Activated CD8-positive, alpha-beta memory T cell treated with anti-CD3 and anti-CD28 coated beads for 4 hours (primary cell): ENCODE results near the gene DDX46.
A peak's percentile ranks its signal among the peaks of the same experiment; 100 is the strongest.
"Not testable (repeated sequence)": the region's sequence is repeated elsewhere in the genome, so short reads cannot be mapped to it uniquely, and the experiment has no call there.

Experiments used
- DNase-seq, 2 donors: peaks; one replicate each; pipeline ENCODE4 v3.0.0-alpha.2; 2020; ENCODE audit warnings: low read depth in 2 of 2

Gene DDX46

DNA sequence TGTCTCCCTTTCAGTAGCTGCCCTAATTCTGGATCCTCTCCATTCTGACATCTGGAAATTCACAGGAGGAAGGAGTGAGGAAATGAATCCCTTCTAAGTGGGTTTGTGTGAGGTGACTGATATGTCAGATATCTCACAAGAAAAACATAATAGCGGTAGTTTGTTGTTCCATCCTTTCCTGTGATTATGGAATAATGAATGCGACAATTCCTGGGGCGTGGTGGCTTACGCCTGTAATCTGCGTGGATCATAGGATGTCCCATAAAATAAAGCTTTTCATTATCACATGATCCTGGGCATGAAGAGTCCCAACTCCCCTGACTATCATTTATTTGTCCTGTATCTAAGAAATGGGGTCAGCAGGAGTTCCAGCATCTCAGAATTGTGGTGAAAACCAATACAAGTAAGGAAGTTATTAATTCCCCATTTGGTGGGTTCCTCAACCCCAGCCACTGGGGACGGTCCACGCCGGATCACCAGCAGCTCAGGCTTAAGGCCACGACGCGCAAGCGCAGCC lies 86.8 kb downstream of the DDX46 start:
- DNase-seq: no peak

DNA sequence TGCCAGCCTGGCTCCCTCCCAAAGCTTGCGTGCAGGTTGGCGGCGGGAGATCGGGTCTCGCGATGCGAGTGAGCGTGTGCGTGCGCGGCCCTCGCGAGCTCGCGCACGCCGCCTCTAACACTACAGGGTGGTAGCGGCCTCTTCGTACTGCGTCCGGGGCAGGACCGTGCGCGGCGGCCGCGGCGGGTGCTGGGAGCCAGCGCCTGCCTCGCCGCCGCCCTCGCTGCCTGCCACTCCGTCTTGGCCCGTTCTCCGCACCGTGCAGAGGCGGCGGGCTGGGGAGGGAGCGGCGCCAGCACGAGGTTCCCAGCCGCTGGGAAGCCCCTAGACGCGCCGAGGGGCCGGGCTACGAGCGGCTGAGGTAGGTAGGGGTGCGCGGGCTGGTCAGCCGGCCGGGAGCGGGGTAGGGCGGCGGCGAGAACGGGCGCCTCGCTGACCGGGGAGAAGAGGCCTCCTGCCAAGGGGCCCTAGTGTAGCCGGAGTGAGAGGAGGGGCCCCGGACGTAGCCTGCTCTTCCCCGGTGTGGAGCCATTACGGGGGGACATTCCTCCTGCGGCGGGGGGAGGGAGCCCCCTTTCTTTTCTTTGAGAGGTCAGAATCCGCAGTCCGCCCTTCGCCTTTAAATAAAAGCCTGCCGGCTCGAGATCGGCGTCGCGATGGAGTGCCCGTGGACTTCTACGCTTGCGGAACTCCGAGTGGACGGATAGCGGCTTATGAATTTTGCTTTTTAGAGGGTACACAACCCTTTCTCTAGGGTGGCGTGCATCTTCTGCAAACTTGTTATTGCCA lies 87.5 kb downstream of the DDX46 start, which contains the start of gene C5orf24:
Gene C5orf24 (plus strand): TSS at position 117 of the 789 bp plus-strand sequence. CDS start 8,933 bp downstream, outside the sequence.
- DNase-seq: peak; percentile 83 to 86

DNA sequence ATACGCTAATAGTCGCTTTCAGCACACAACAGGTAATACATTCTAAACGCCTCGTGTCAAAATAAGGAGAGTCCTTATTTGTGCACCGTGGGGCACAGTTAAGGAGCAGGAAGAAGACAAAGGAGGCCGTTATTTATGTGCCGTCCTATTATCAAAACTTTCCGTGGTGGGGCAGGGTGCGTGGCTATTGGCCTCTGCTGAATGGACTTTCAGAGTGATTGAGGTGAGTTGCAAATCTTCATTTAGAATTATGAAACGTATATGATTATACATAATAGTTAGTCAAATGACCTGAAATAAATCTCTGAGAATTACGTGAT lies 88.0 kb downstream of the DDX46 start:
- no peak for DNase-seq

DNA sequence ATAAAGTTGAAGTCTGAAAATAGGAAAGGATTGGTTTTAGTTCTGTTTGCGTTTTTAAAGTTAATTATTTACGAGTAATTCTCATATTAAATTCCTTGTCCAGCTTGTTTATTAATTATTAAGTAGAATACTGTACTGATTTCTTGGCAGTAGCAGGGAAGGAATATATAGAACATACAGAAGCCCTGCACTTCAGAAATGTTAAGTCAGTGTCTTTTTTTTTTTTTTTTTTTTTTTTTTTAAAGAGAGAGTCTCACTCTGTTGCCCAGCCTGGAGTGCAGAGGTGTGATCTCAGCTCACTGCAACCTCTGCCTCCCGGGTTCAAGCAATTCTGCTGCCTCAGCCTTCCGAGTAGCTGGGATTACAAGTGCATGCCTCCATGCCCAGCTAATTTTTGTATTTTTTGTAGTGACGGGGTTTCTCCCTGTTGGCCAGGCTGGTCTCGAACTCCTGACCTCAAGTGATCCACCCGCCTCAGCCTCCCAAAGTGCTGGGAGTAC lies 90.9 kb downstream of the DDX46 start:
- not testable (repeated sequence) for DNase-seq

DNA sequence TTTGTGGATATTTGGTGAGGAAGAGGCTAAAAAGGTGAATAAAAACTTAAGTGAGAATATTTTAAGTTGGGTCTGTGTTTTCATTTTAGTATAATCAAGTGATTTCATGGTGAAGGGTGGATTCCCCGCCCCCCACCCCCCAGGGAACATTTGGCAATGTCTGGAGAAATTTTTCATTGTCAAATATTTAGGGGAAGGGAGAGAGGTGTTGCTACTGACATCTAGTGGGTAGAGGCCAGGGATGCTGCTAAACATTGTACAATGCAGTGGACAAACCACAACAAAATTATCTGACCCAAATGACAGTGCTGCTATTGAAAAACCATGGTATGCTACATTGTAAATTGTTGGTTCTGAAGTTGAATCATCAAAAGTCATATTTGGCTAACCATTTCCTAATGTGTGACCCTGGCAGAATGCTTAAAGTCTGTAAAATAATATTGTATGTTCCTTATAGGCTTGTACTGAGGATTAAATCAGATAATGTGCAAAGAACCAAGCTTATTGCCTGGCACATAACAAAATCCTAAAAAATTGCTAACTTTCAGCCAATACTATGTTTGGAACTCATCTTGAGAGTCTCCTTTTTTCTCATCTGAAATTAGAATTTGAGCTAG lies 92.8 kb downstream of the DDX46 start:
- DNase-seq: no peak

DNA sequence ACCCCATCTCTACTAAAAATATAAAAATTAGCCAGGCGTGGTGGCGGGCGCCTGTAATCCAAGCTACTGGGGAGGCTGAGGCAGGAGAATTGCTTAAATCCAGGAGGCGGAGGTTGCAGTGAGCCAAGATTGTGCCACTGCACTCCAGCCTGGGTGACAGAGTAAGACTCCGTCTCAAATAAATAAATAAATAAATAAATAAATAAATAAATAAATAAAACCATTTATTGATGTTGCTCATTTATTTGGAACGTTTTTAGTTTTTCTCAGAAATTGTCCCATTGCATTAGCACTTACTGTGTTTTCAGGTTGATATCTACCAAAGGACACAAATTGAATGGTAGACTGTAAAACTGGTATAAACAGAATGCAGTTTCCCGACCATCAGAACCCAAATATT lies 97.9 kb downstream of the DDX46 start:
- DNase-seq: not testable (repeated sequence)

DNA sequence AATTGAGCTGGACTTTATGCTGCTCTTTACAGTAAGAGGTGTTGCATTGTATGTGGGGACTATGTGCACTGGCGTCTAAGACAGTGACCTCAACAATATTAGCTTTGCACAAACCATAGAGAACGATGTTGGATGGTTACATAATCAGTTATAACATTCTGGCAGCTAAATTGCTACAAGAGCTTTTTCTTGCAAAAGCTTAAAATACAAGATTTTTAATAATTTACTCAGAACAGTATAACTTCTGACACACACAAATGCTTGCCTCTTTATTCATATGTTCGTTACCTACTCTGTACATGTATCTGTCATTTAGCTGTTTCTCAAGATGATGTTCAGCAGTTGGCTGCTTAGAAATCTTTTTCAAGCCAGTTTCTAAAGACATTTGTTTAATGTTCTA lies 98.8 kb downstream of the DDX46 start:
- DNase-seq: no peak

DNA sequence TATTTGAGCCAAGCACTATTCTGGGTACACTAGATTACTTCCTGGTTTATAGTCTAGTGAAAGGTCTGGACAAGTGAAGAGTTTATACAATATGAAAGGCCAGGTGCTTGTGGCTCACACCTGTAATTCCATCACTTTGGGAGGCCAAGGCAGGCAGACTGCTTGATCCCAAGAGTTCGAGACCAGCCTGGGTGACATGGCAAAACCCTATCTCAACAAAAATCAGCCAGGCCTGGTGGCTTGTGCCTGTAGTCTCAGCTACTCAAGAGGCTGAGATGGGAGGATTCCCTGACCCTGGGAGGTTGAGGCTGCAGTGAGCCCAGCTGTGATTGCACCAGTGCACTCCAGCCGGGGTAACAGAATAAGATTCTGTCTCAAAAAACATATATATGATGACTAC lies 106.1 kb downstream of the DDX46 start:
- DNase-seq: no peak

DNA sequence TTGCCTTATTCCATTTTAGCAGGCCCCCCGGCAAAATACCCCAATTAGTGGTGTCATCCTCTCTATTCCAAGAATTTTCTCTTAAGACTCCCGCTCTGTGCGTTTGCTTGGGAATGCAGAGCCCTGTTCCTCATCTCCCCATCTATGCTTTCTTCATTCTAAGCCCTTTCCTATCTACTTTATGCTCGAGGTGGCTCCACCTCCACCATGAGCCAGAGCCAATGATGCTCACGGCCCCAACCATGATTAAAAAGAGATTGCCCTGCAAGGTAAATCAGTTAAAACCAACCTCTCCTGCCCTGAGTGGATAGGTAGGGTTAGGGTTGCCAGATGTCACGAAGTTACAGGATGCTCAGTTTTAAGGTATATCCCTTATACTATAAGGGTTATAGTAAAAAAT lies 114.9 kb downstream of the DDX46 start:
- DNase-seq: no peak

DNA sequence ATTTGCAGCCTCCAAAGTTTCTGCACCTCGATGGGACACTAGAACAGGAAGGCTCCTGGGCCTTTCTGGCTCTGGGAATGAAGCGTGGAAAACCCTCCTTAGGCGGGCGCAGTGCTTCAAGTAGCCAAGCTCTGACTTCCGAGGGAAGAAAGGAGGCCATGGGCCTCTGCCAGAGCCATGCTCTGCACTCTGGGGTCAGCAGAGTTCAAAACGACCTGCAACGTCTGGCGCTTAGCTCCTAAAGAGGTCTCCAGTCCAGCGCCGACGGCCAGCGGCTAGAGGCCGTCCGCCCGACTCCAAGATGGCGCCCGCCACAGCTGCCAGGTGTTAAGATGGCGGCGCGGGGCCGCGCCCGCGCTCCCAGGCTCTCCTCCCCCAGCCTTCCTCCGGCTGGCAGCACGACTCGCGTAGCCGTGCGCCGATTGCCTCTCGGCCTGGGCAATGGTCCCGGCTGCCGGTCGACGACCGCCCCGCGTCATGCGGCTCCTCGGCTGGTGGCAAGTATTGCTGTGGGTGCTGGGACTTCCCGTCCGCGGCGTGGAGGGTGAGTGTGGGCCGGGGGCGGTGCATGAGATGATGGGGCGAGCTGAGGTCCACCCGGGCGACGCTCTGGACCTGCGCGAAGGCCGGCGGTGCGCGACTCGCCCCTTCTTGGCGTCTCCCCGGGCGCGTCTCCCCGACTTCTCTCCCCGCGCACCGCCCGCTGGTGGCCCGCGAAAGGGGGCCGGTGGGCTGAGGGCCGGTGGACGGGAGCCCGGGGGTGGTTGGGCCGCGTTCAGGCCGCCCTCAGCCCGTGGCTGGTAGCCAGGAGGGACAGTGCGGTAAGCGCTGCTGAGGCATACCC lies 115.6 kb downstream of the DDX46 start, which contains the start of gene TXNDC15:
Gene TXNDC15 (plus strand): TSS at position 385 of the 844 bp plus-strand sequence. CDS start 57 bp downstream, at position 442.
- peak; percentile 52 to 53 for DNase-seq

DNA sequence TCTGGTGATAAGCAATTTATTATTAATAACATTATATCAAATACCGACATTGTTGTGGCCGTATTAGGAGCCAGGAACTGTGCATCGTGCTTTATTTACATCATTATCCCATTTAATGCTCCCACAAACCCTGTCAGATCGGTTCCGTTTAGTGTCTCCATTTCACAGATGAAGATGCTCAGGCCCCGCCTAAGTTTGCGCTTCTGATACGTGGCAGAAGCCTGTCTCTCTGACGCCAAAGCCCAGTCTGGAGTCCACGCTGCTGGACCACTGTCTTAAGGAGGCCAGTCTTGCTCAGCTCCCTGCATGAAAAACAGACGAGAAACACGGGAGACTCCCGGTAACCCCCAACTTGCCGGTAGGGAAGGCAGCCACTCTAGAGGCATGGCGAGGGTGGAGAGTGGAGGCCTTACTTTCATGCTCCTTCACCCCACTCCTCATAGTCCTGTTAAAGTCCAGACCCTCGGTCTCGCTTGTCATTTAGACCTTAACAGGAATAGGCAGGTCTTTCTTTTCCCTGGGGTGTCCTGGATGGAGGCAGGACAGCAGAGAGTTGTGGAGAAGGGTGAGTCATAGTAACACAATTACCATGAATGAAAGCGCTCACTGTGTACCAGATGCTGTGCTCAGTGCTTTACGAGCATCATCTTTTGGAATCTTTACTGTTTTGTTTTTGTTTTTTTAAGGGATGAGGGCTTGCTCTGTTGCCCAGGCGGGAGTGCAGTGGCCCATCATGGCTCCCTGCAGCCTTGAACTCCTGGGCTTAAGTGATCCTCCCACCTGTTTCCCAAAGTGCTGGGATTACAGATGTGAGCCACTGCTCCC lies 116.5 kb downstream of the DDX46 start:
- DNase-seq: no peak

DNA sequence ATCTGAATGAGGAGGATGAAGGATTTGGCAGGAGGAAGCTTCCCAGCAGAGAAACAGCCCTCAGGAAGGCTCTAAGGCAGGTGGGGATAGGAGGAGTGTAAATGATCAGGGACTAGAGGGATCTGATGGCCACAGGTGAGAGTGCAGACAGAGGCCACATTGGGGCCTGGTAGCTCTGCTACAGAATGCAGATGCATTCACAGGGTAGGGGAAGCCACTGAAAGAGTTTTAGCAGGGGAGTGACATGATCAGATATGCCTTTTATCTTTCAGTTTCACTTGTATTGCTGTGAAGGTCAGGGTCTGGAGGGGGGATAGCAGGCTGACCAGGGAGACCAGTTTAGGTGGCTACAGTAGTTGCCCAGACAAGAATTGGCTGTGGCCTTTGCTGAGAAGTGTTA lies 118.6 kb downstream of the DDX46 start:
- no peak for DNase-seq

DNA sequence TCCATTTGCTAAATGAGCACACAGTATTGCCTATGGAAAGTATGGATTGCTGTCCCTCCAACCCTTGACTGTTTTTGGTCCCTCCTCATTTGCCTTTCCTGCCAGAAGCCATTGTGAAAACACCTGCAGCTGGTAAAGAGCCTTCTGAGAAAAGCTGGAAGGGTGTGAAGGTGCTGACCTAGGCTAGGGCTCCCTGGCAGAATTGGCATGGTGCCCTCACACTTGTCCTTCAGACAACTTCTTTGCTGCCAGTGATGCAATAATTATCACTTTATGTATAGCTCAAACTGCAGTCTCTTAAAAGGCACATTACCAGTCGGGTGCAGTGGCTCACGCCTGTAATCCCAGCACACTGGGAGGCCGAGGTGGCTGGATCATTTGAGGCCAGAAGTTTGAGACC lies 119.8 kb downstream of the DDX46 start:
- DNase-seq: no peak

DNA sequence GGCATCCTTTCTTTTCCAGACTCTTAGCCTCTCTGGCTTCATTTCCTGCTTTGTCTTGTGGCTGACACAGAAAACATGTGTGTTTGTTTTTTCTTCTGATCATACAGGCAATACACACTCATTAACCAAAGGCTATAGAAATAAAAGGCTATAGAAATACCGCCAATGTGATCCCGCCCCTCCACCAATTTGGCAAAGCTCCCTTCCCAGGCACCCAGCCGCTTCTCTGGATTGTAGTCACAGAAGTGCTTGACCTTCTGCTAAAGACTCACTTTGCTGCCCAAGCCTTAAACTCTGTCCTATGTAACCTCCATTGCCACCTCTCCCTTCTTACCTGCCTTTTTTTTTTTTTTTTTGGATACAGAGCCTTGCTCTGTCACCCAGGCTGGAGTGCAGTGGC lies 120.9 kb downstream of the DDX46 start:
- no peak for DNase-seq
